Stimulated activated naive B cell treated with anti-CD40 and anti-IgM and Interleukin-4, amounts not matched to agents 10 μg/mL and 1 μg/mL and 100 μg/mL, for 72 hours (primary cell): ENCODE measurements around the gene TSPAN1.

ENCODE experiments used
- ATAC-seq, 2 donors: fragments of 150-1000 bp; cut with Tn5 transposase; replicated peaks; 2 replicates each; pipeline ENCODE4 v1.10.0; 2021; ENCODE audit warnings: moderate library complexity in 1 of 2
- DNase-seq: peaks from one replicate; pipeline ENCODE4 v3.0.0; 2021
- H3K27ac Mint-ChIP-seq: one replicate; pipeline ENCODE4 v1.8.0; 2022; ENCODE audit warnings: mild to moderate bottlenecking, mixed read lengths
- H3K27me3 Mint-ChIP-seq, 2 donors: one replicate each; pipeline ENCODE4 v1.8.0; 2022; ENCODE audit warnings: mixed read lengths in 2 of 2
- H3K36me3 Mint-ChIP-seq, 2 donors: one replicate each; pipeline ENCODE4 v1.8.0; 2022; ENCODE audit warnings: mixed read lengths in 2 of 2, mild to moderate bottlenecking in 1 of 2
- H3K4me1 Mint-ChIP-seq, 2 donors: one replicate each; pipeline ENCODE4 v1.8.0; 2022; ENCODE audit warnings: mixed read lengths in 2 of 2, mild to moderate bottlenecking in 1 of 2
- H3K4me3 Mint-ChIP-seq, 2 donors: one replicate each; pipeline ENCODE4 v1.8.0; 2022; ENCODE audit warnings: mild to moderate bottlenecking in 2 of 2, mixed read lengths in 2 of 2, moderate library complexity in 1 of 2
- H3K9me3 Mint-ChIP-seq, 2 donors: one replicate each; pipeline ENCODE4 v1.8.0; 2022; ENCODE audit warnings: mixed read lengths in 2 of 2, mild to moderate bottlenecking in 1 of 2

TSPAN1 gene

GRCh38 chr1:46174448-46175231 lies at the start of gene TSPAN1:
TSPAN1 (plus strand) TSS chr1:46175087; CDS start chr1:46181108, 6,021 bp downstream.
- Mint-ChIP-seq H3K36me3 (no peaks in the 10 kb centered on the region), H3K27me3 (no peaks in the 10 kb centered on the region), H3K4me3 (no peak within 1 kb of the TSS), H3K4me1 (peaks cover 12 to 15% of the 10 kb centered on the region in 2 donors), H3K9me3 (no peaks in the 10 kb centered on the region), H3K27ac (no peak within 1 kb of the TSS)
- ATAC-seq (no peak), DNase-seq (no peak)

GRCh38 chr1:46128344-46128743 lies 46.5 kb upstream of the TSPAN1 start:
- H3K36me3 Mint-ChIP-seq = no peaks in the 10 kb centered on the region
- H3K27ac Mint-ChIP-seq = no peak overlapping the region
- ATAC-seq (no peak), DNase-seq (no peak)
- peaks cover 15 to 16% of the 10 kb centered on the region in 2 donors for H3K27me3 Mint-ChIP-seq
- no peaks in the 10 kb centered on the region for H3K9me3 Mint-ChIP-seq
- no peak overlapping the region for H3K4me3 Mint-ChIP-seq
- peaks cover 8 to 22% of the 10 kb centered on the region in 2 donors for H3K4me1 Mint-ChIP-seq

GRCh38 chr1:46130121-46130520 lies 44.8 kb upstream of the TSPAN1 start:
- Mint-ChIP-seq H3K9me3 (no peaks in the 10 kb centered on the region), H3K27ac (no peak overlapping the region), H3K4me1 (peaks cover 21 to 33% of the 10 kb centered on the region in 2 donors), H3K36me3 (no peaks in the 10 kb centered on the region), H3K27me3 (peaks cover 15 to 16% of the 10 kb centered on the region in 2 donors), H3K4me3 (no peak overlapping the region)
- DNase-seq (no peak), ATAC-seq (no peak)

GRCh38 chr1:46130606-46131005 lies 44.3 kb upstream of the TSPAN1 start:
- Mint-ChIP-seq H3K4me3 (peak overlapping the region; percentile 38 to 46), H3K27me3 (peaks cover 15 to 16% of the 10 kb centered on the region in 2 donors), H3K9me3 (no peaks in the 10 kb centered on the region), H3K4me1 (peaks cover 21 to 33% of the 10 kb centered on the region in 2 donors), H3K36me3 (no peaks in the 10 kb centered on the region), H3K27ac (no peak overlapping the region)
- ATAC-seq = no peak
- DNase-seq = no peak

- no peak for ATAC-seq
- Mint-ChIP-seq H3K4me3 (peak overlapping the region; percentile 76 to 89), H3K36me3 (no peaks in the 10 kb centered on the region), H3K4me1 (peaks cover 21 to 35% of the 10 kb centered on the region in 2 donors), H3K9me3 (no peaks in the 10 kb centered on the region), H3K27ac (peak overlapping the region; percentile 20), H3K27me3 (peaks cover 15 to 16% of the 10 kb centered on the region in 2 donors)
- DNase-seq = no peak
Measured at GRCh38 chr1:46131093-46131492, 43.8 kb upstream of the TSPAN1 start.

GRCh38 chr1:46131712-46132528 lies 43.0 kb upstream of the TSPAN1 start:
- Mint-ChIP-seq H3K4me1 (peaks cover 24 to 42% of the 10 kb centered on the region in 2 donors), H3K27me3 (peaks cover 15 to 21% of the 10 kb centered on the region in 2 donors), H3K4me3 (peak overlapping the region; percentile 89 to 93), H3K9me3 (no peaks in the 10 kb centered on the region), H3K27ac (peak overlapping the region; percentile 99), H3K36me3 (no peaks in the 10 kb centered on the region)
- DNase-seq = peak; percentile 13
- ATAC-seq = no peak

GRCh38 chr1:46132529-46133180 lies 42.2 kb upstream of the TSPAN1 start, which contains the start of gene PIK3R3:
PIK3R3 (minus strand) TSS chr1:46132629; CDS start chr1:46131952, 677 bp downstream.
- Mint-ChIP-seq H3K9me3 (no peaks in the 10 kb centered on the region), H3K27me3 (peaks cover 15 to 22% of the 10 kb centered on the region in 2 donors), H3K4me3 (peak within 1 kb of the TSS; percentile 89 to 93), H3K36me3 (no peaks in the 10 kb centered on the region), H3K27ac (peak within 1 kb of the TSS; percentile 99), H3K4me1 (peaks cover 24 to 42% of the 10 kb centered on the region in 2 donors)
- peak; percentile 95 for DNase-seq
- peak; percentile 90 to 94 for ATAC-seq

GRCh38 chr1:46133181-46133658 lies 41.7 kb upstream of the TSPAN1 start:
- H3K27ac Mint-ChIP-seq = peak overlapping the region; percentile 99
- H3K36me3 Mint-ChIP-seq = no peaks in the 10 kb centered on the region
- DNase-seq (no peak), ATAC-seq (peak; percentile 66 to 70)
- peaks cover 24 to 42% of the 10 kb centered on the region in 2 donors for H3K4me1 Mint-ChIP-seq
- H3K27me3 Mint-ChIP-seq = peaks cover 15 to 22% of the 10 kb centered on the region in 2 donors
- H3K4me3 Mint-ChIP-seq = peak overlapping the region; percentile 89 to 93
- H3K9me3 Mint-ChIP-seq = no peaks in the 10 kb centered on the region

- peak overlapping the region; percentile 89 to 93 for H3K4me3 Mint-ChIP-seq
- DNase-seq (no peak), ATAC-seq (no peak)
- peaks cover 12 to 19% of the 10 kb centered on the region in 2 donors for H3K27me3 Mint-ChIP-seq
- peak overlapping the region; percentile 80 for H3K27ac Mint-ChIP-seq
- H3K4me1 Mint-ChIP-seq = peaks cover 24 to 42% of the 10 kb centered on the region in 2 donors
- H3K36me3 Mint-ChIP-seq = no peaks in the 10 kb centered on the region
- H3K9me3 Mint-ChIP-seq = no peaks in the 10 kb centered on the region
Measured at GRCh38 chr1:46133781-46134350, 41.0 kb upstream of the TSPAN1 start.

- Mint-ChIP-seq H3K27ac (peak overlapping the region; percentile 80), H3K9me3 (no peaks in the 10 kb centered on the region), H3K36me3 (no peaks in the 10 kb centered on the region), H3K27me3 (peaks cover 8 to 19% of the 10 kb centered on the region in 2 donors), H3K4me3 (no peak overlapping the region), H3K4me1 (peaks cover 24 to 42% of the 10 kb centered on the region in 2 donors)
- ATAC-seq (peak; percentile 35 to 55), DNase-seq (peak; percentile 31)
Measured at GRCh38 chr1:46134660-46135331, 40.1 kb upstream of the TSPAN1 start.

- no peaks in the 10 kb centered on the region for H3K9me3 Mint-ChIP-seq
- H3K4me3 Mint-ChIP-seq = no peak overlapping the region
- DNase-seq (no peak), ATAC-seq (no peak)
- peaks cover 10 to 19% of the 10 kb centered on the region in 2 donors for H3K27me3 Mint-ChIP-seq
- no peak overlapping the region for H3K27ac Mint-ChIP-seq
- H3K4me1 Mint-ChIP-seq = peaks cover 19 to 32% of the 10 kb centered on the region in 2 donors
- H3K36me3 Mint-ChIP-seq = no peaks in the 10 kb centered on the region
Measured at GRCh38 chr1:46136711-46137110, 38.2 kb upstream of the TSPAN1 start.

- no peak for DNase-seq
- ATAC-seq = no peak
- H3K9me3 Mint-ChIP-seq = no peaks in the 10 kb centered on the region
Measured at GRCh38 chr1:46137916-46138315, 37.0 kb upstream of the TSPAN1 start.

GRCh38 chr1:46148318-46148717 lies 26.6 kb upstream of the TSPAN1 start:
- no peaks in the 10 kb centered on the region for H3K9me3 Mint-ChIP-seq
- H3K36me3 Mint-ChIP-seq = no peaks in the 10 kb centered on the region
- peaks cover 20 to 30% of the 10 kb centered on the region in 2 donors for H3K4me1 Mint-ChIP-seq
- DNase-seq = no peak
- H3K4me3 Mint-ChIP-seq = no peak overlapping the region
- ATAC-seq = no peak
- H3K27me3 Mint-ChIP-seq = no peaks in the 10 kb centered on the region
- no peak overlapping the region for H3K27ac Mint-ChIP-seq

More at GRCh38 chr1:46137916-46138315, 37.0 kb upstream of the TSPAN1 start:
- Mint-ChIP-seq H3K4me3 (no peak overlapping the region), H3K4me1 (peaks cover 17 to 27% of the 10 kb centered on the region in 2 donors), H3K27ac (no peak overlapping the region), H3K27me3 (peaks cover 9 to 19% of the 10 kb centered on the region in 2 donors), H3K36me3 (no peaks in the 10 kb centered on the region)
